NCI-H1436 treated with DMSO at 0.1 percent for 48 hours (cell line): Measurements from ENCODE around the gene RCBTB1.

Experiments
- DNase-seq: peaks from one replicate; lab custom pipeline; 2025; lab: John Stamatoyannopoulos, UW

Gene RCBTB1

GRCh38 chr13:49559006-49559405 lies 26.4 kb downstream of the RCBTB1 start:
- DNase-seq = no peak

- DNase-seq = no peak
These were observed 31.0 kb downstream of the RCBTB1 start for GRCh38 chr13:49554387-49554786.

GRCh38 chr13:49553888-49554287 lies 31.5 kb downstream of the RCBTB1 start:
- DNase-seq = no peak

GRCh38 chr13:49550942-49551644 lies 34.3 kb downstream of the RCBTB1 start:
- DNase-seq = no peak

GRCh38 chr13:49549289-49549688 lies 36.1 kb downstream of the RCBTB1 start:
- no peak for DNase-seq

GRCh38 chr13:49546561-49546960 lies 38.8 kb downstream of the RCBTB1 start:
- DNase-seq = no peak

- DNase-seq = no peak
These were observed 39.7 kb downstream of the RCBTB1 start for GRCh38 chr13:49545661-49546060.

GRCh38 chr13:49543656-49544055 lies 41.7 kb downstream of the RCBTB1 start:
- DNase-seq = no peak

GRCh38 chr13:49540552-49540951 lies 44.8 kb downstream of the RCBTB1 start:
- no peak for DNase-seq

GRCh38 chr13:49539746-49540145 lies 45.6 kb downstream of the RCBTB1 start:
- no peak for DNase-seq

GRCh38 chr13:49539313-49539712 lies 46.0 kb downstream of the RCBTB1 start:
- DNase-seq = no peak

GRCh38 chr13:49538404-49538803 lies 47.0 kb downstream of the RCBTB1 start:
- no peak for DNase-seq

GRCh38 chr13:49536144-49536873 lies 49.0 kb downstream of the RCBTB1 start:
- DNase-seq = no peak

- no peak for DNase-seq
These were observed 51.6 kb downstream of the RCBTB1 start for GRCh38 chr13:49533591-49534269.

GRCh38 chr13:49533011-49533410 lies 52.3 kb downstream of the RCBTB1 start:
- DNase-seq = no peak

- DNase-seq = no peak
These were observed 52.8 kb downstream of the RCBTB1 start for GRCh38 chr13:49532593-49532992.

GRCh38 chr13:49530457-49530856 lies 54.9 kb downstream of the RCBTB1 start:
- DNase-seq = no peak

GRCh38 chr13:49528161-49528560 lies 57.2 kb downstream of the RCBTB1 start:
- DNase-seq = no peak

- no peak for DNase-seq
These were observed 58.2 kb downstream of the RCBTB1 start for GRCh38 chr13:49527123-49527522.

- DNase-seq = no peak
These were observed 60.4 kb downstream of the RCBTB1 start for GRCh38 chr13:49524740-49525501.

- DNase-seq = no peak
These were observed 64.1 kb downstream of the RCBTB1 start for GRCh38 chr13:49521224-49521623.

- DNase-seq = no peak
These were observed 67.9 kb downstream of the RCBTB1 start for GRCh38 chr13:49517461-49517860.
